Measurements from ENCODE around the gene GH2. TPM values are rescaled to one million over a fixed set of nuclear protein-coding genes. Genes with fewer than 3 reads are reported as not detected.
"Not testable (repeated sequence)": the region's sequence is repeated elsewhere in the genome, so short reads cannot be mapped to it uniquely, and the experiment has no call there.

The GH2 gene
- polyA plus RNA-seq, 3 donors, result not detected

DNA sequence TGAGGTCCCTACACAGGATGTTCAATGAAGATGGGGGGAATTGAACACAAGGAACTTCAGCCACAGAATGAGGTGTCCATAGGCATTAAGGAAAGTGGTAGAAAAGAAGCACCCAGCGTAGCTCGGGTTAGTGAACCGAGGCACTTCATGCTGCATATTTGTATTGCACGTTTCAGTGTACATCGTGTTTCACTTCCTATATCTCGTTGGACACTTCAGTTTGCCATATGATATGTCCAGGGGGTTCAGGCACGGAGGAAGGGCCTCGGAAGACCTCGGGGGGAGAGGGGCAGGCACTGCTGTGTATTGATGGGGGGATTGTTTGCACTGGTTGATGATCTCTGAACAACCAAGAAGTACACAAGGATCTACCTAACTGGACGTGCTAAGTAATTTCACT, 34.0 kb upstream of the GH2 start:
- not testable (repeated sequence) for H3K27ac ChIP-seq (ENCODE audit: low read depth, low read length)
- 76 to 79% (median 77%) methylated on average over 10 of the region's 10 CpGs for WGBS, 3 donors

DNA sequence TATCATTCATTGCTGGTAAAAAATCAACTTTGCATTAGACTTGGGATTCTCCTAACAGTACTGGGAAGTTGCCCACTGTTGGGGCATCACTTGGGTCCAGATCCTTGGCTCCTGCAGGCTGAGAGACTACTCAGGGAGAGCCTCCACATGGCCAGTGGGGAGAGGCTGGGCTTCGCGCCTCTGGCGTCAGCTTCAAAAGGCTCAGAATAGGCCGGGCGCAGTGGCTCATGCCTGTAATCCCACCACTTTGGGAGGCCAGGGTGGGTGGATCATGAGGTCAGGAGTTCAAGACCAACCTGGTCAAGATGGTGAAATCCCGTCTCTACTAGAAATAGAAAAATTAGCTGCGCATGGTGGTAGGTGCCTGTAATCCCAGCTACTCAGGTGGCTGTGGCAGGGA, 32.7 kb upstream of the GH2 start:
- no peak overlapping the region for H3K27ac ChIP-seq (ENCODE audit: low read depth, low read length)
- WGBS, 3 donors, result 94 to 95% (median 95%) methylated on average over 7 of the region's 7 CpGs

DNA sequence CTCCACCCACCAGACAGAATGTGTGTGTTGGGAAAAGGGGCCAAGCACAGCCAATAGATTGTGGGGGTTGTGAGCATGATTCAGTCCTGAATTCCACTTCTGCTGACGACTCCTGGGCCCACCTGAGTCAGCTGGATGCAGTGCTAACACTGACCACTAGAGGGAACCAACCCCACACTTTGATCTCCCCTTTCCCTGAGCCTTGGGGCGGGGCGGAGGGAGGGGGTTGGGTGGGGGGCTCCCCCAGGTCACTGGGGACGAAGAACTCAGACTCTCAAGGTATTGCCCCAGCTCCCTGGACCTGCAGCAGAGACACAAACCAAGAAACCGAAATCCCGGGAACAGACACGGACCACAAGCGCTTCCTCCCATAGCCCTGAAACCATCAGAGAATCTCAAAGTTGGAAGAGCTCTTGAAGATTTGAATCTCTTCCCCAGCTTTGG, 29.9 kb upstream of the GH2 start:
- H3K27ac ChIP-seq (ENCODE audit: low read depth, low read length), result no peak overlapping the region
- 38 to 48% (median 42%) methylated on average over 7 to 8 of the region's 8 CpGs for WGBS, 3 donors

DNA sequence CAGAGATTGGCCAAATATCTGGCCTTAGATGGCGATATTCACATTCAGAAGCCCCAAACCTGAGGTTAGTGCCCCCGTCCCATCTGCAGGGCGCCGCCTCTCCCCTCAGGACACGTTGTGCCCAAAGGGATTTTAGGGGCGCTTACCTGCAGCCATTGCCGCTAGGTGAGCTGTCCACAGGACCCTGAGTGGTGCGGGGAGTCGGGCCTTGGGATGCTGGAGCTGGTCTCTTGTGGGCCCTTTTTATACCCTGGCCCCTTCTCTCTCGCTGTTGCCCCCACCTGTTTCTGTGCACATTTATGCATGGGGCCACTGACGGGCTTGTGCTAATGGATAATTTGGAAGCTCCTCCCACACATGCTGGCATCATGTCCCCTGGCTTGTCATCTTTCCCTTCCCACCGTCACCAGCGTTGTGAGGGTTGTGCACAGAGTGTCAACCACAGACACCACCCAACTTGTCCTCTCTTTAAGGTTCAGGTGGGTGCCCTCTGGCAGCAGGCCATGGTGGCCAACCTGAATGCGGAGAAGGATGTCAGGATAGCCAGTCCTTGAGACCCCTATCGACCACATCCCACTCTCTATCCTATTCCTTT, 29.4 kb upstream of the GH2 start, which contains the start of gene CSHL1:
Gene CSHL1 (minus strand): TSS at position 218 of the 595 bp plus-strand sequence. CDS start 62 bp downstream, at position 156.
- 69 to 71% (median 69%) methylated on average over 15 of the region's 15 CpGs for WGBS, 3 donors

DNA sequence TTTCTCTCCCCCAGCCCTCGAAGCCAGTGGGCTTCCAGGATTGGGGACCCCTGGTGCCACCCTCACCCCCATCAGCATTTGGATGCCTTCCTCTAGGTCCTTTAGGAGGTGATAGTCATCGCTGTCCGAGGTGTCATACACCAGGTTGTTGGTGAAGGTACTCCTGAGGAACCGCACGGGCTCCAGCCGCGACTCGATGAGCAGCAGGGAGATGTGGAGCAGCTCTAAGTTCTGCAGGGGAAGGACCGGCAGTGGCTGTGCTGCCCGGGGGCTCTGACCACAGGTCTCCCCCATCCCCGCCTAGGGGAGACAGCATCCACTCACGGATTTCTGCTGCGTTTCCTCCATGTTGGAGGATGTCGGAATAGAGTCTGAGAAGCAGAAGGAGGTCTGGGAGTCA, 28.4 kb upstream of the GH2 start:
- H3K27ac ChIP-seq (ENCODE audit: low read depth, low read length), result no peak overlapping the region
- 76 to 86% (median 79%) methylated on average over 14 of the region's 14 CpGs for WGBS, 3 donors

More for the DNA sequence above, 29.4 kb upstream of the GH2 start, which contains the start of gene CSHL1:
- no peak within 1 kb of the TSS for H3K27ac ChIP-seq (ENCODE audit: low read depth, low read length)

DNA sequence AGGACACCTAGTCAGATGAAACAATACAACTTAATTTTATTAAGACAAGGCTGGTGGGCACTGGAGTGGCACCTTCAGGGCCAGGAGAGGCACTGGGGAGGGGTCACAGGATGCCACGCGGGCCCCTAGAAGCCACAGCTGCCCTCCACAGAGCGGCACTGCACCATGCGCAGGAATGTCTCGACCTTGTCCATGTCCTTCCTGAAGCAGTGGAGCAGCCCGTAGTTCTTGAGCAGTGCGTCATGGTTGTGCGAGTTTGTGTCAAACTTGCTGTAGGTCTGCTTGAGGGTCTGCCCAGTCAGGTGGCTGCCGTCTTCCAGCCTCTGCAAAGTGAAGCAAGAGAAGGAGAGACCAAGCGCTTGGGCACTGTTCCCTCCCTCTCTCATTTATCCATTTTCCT, 27.8 kb upstream of the GH2 start:
- 88 to 96% (median 88%) methylated on average over 8 to 10 of the region's 10 CpGs for WGBS, 3 donors

DNA sequence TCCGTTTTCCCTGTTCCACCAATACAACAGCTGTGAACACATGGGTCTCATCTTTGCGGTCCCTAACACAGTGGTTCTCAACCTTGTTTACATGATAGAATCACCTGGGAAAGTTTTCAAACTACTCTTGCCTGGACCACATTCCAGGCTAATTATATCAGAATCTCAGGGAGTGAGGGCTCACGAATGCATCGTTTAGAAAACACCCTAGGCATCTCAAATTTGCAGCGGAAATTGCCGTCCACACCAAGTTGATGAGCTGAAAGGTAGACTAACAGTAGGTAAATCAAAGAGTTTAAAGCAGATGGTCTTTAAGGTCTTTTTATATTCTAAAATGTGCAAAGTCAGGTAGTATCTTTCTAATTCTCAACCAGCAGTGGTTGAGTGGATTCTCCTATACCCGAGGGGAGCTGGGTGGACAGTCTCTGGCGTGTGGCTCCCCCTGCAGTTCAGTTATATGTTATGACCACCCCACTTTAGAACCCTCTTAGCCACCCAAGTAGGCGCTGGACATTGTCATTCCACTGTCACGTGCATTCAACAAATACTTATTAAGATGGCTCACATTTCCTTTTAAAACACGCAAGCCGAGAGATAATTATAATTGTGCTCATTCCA, 25.5 kb upstream of the GH2 start:
- not testable (repeated sequence) for H3K27ac ChIP-seq (ENCODE audit: low read depth, low read length)
- WGBS, 3 donors, result 49 to 68% (median 62%) methylated on average over 10 to 11 of the region's 12 CpGs

More for the DNA sequence above, 27.8 kb upstream of the GH2 start:
- not testable (repeated sequence) for H3K27ac ChIP-seq (ENCODE audit: low read depth, low read length)

DNA sequence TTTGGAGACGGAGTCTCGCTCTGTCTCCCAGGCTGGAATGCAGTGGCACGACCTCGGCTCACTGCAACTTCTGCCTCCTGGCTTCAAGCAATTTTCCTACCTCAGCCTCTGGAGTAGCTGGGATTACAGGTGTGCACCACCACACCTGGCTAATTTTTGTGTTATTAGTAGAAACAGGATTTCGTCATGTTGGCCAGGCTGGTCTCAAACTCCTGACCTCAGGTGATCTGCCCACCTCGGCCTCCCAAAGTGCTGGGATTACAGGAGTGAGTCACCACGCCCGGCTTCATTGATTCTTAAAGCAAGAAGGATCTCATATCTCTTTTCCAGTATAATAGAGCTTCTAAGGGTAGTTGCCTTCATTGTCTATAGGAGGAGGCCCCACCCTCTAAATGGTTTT, 23.1 kb upstream of the GH2 start:
- 91 to 97% (median 93%) methylated on average over 8 of the region's 8 CpGs for WGBS, 3 donors
- not testable (repeated sequence) for H3K27ac ChIP-seq (ENCODE audit: low read depth, low read length)

DNA sequence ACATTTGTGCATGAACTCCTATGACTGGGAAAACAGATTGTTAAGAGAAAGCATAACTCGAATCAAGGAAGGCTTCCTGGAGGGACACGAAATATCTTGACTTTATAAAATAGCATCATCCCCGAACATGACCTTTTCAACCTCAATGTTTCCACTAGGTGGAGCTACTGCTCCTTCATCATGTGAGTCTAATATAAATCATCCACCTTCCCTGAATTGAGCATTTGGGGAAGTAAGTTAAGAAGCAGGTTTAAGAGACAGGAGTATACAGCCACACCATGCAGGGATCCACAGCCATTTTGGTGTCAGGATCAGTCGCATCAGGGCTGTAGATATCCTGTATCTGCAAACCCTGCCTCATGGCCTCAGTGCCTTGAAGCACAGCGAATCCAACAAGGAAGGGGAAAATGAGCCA, 22.1 kb upstream of the GH2 start:
- H3K27ac ChIP-seq (ENCODE audit: low read depth, low read length), result not testable (repeated sequence)
- WGBS, 3 donors, result 28 to 31% (median 31%) methylated on average over 5 of the region's 5 CpGs

DNA sequence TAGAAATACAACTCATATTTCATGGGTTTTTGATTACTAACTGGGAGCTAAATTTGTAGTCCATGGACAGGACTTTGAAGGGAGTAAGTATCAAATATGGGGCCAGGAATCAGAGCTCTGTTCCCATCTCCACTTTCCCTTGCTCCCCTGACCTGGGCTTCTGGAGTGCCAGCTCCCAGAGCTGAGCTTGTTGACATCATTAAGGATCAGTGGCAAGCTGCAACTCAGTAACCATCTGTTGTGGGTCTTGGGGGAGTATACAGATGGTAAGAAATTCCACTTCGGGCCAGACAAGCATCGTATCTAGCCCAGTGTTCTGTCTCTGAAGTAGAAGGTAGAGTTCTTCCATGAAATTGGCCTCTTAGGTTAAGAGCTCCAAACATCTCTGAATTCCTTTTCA, 20.2 kb upstream of the GH2 start:
- WGBS, 3 donors, result 68 to 90% (median 88%) methylated on average over 2 of the region's 2 CpGs

DNA sequence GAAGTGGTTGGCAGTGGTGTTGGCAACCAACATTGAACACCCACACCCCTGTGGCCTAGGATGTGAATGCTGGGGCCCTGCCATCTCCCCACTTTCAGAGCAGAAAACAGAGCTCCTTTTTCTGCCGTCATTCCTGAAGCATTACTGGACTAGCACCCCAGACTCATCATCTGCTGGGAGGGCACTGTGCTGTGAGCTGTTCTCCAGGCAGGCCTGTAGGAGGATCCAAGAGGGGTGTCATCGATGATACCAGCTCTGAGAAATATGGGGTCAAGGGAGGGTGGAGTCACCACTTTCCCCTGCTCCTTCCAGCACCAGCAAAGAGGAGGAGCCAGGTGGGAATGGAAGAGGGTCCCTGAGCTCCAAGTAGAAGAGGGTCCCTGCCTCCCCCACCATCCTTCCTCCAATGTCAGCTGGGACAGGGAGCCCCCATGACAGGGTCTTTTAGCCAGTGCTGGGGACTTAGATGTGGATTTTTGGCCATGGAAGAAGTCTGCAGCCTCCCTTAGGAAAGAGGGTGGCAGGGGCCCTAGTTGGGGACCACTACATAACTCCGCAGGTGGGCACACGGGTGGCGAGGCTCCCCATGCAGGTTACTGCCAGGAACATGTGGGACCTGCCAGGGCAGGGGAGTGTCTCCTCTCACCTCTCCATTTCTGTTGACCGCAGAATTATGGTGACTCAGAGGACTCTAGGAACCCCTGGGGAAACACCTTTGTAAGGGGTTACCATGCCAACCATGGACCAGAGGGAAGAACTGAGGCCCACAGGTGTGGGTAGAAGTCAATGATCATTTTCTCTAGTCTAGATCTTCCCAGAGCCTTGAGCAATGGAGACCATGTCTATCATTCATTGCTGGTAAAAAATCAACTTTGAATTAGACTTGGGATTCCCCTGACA, 17.4 kb upstream of the GH2 start:
- 81 to 88% (median 85%) methylated on average over 6 of the region's 6 CpGs for WGBS, 3 donors
- not testable (repeated sequence) for H3K27ac ChIP-seq (ENCODE audit: low read depth, low read length)

More for the DNA sequence above, 20.2 kb upstream of the GH2 start:
- H3K27ac ChIP-seq (ENCODE audit: low read depth, low read length), result not testable (repeated sequence)

DNA sequence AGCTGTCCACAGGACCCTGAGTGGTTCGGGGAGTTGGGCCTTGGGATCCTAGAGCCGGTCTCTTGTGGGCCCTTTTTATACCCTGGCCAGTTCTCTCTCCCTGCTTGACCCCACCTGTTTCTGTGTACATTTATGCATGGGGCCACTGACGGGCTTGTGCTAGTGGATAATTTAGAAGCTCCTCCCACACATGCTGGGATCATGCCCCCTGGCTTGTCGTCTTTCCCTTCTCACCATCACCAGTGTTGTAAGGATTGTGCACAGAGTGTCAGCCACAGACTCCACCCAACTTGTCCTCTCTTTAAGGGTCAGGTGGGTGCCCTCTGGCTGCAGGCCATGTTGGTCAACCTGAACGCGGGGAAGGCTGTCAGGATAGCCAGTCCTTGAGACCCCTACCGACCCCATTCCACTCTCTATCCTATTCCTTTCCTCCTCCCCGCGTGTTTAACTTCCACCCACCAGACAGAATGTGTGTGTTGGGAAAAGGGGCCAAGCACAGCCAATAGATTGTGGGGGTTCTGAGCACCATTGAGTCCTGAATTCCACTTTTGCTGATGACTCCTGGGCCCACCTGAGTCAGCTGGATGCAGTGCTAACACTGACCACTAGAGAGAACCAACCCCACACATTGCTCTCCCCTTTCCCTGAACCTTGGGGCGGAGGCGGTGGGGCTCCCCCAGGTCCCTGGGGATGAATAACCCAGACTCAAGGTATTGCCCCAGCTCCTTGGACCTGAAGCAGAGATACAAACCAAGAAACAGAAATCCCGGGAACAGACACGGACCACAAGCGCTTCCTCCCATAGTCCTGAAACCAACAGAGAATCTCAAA, 15.0 kb upstream of the GH2 start, which contains the start of gene CSH1:
Gene CSH1 (minus strand): TSS at position 51 of the 831 bp plus-strand sequence. CDS start 63 bp downstream, outside the sequence.
- 88 to 92% (median 88%) methylated on average over 5 to 10 of the region's 14 CpGs for WGBS, 3 donors

DNA sequence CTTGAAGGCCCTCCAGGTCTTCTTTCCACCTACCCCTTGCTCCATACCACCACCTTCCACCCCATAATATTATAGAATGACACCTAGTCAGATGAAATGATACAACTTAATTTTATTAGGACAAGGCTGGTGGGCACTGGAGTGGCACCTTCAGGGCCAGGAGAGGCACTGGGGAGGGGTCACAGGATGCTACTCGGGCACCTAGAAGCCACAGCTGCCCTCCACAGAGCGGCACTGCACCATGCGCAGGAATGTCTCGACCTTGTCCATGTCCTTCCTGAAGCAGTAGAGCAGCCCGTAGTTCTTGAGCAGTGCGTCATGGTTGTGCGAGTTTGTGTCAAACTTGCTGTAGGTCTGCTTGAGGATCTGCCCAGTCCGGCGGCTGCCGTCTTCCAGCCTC, 13.1 kb upstream of the GH2 start:
- H3K27ac ChIP-seq (ENCODE audit: low read depth, low read length), result not testable (repeated sequence)
- 90 to 97% (median 91%) methylated on average over 5 to 8 of the region's 10 CpGs for WGBS, 3 donors

More for the DNA sequence above, 15.0 kb upstream of the GH2 start, which contains the start of gene CSH1:
- H3K27ac ChIP-seq (ENCODE audit: low read depth, low read length), result not testable (repeated sequence)

- 64 to 68% (median 64%) methylated on average over 3 of the region's 3 CpGs for WGBS, 3 donors
- not testable (repeated sequence) for H3K27ac ChIP-seq (ENCODE audit: low read depth, low read length)
These were observed 12.3 kb upstream of the GH2 start for GRCh38 chr17:63894021-63894420.

DNA sequence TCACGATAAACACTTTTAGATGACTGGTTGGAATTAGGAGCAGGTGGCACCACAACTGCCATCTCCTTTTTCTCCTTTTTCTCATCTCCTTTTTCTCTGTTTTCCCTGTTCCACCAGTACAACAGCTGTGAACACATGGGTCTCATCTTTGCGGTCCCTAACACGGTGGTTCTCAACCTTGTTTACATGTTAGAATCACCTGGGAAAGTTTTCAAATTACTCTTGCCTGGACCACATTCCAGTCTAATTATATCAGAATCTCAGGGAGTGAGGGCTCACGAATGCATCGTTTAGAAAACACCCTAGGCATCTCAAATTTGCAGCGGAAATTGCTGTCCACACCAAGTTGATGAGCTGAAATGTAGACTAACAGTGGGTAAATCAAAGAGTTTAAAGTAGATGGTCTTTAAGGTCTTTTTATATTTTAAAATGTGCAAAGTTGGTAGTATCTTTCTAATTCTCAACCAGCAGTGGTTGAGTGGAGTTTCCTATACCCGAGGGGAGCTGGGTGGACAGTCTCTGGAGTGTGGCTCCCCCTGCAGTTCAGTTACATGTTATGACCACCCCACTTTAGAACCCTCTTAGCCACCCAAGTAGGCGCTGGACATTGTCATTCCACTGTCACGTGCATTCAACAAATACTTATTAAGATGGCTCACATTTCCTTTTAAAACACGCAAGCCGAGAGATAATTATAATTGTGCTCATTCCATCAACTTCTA, 10.7 kb upstream of the GH2 start:
- H3K27ac ChIP-seq (ENCODE audit: low read depth, low read length), result not testable (repeated sequence)
- WGBS, 3 donors, result 62 to 64% (median 64%) methylated on average over 10 to 11 of the region's 11 CpGs

DNA sequence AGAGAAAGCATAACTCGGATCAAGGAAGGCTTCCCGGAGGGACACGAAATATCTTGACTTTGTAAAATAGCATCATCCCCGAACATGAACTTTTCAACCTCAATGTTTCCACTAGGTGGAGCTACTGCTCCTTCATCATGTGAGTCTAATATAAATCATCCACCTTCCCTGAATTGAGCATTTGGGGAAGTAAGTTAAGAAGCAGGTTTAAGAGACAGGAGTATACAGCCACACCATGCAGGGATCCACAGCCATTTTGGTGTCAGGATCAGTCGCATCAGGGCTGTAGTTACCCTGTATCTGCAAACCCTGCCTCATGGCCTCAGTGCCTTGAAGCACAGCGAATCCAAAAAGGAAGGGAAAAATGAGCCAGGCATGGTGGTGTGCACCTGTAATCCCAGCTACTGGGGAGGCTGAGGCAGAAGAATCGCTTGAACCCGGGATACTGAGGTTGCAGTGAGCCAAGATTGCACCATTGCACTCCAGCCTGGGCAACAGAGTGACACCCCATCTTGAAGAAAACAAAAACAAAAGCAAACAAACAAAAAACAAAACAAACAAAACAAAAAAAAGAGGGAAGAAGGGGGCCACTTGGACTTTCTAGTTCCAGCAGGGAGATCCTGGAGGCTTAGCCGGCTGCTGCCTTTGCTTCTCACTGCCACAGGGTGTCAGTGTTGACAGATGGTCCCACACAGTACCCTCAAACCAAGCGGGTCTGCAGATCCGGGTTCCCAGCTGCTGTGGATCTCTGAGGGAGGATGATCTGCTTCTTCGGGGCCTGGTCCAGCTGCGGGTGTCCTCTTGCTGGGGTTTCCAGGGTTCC, 7.5 kb upstream of the GH2 start:
- H3K27ac ChIP-seq (ENCODE audit: low read depth, low read length), result not testable (repeated sequence)
- WGBS, 3 donors, result 28 to 35% (median 33%) methylated on average over 13 of the region's 13 CpGs

GRCh38 chr17:63885119-63885518, 3.4 kb upstream of the GH2 start:
- H3K27ac ChIP-seq (ENCODE audit: low read depth, low read length), result not testable (repeated sequence)
- 93 to 94% (median 93%) methylated on average over 11 of the region's 11 CpGs for WGBS, 3 donors
